Activated CD4-positive, alpha-beta T cell treated with anti-CD3 and anti-CD28 coated beads, Interleukin-2, amount 50 U/mL, for 48 hours (primary cell): ENCODE data around the gene MAGI2.
"Not testable (repeated sequence)": the region's sequence is repeated elsewhere in the genome, so short reads cannot be mapped to it uniquely, and the experiment has no call there.

Source experiments
- DNase-seq, 2 experiments: peaks; one replicate each; pipeline ENCODE4 v3.0.0-alpha.2; 2020

Gene MAGI2

DNA sequence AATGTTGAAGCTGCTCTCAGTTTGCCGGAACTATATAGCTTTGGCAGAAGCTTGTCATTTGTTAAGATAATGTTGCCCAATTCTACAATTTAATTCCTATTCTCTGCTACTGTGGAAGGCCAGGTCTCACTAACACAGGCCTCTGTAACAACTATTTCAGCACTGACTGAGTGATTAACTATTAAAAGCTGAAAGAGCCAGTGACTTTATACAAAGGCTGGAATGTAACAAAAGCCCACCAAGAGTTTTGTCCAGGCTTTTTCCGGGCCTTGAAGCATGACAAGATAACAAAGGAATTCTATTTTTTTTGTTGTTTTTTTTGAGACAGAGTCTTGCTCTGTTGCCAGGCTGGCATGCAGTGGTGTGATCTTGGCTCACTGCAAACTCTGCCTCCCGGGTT lies 859.3 kb downstream of the MAGI2 start:
- no peak for DNase-seq

GRCh38 chr7:78588393-78588792 lies 865.1 kb downstream of the MAGI2 start:
- no peak for DNase-seq

DNA sequence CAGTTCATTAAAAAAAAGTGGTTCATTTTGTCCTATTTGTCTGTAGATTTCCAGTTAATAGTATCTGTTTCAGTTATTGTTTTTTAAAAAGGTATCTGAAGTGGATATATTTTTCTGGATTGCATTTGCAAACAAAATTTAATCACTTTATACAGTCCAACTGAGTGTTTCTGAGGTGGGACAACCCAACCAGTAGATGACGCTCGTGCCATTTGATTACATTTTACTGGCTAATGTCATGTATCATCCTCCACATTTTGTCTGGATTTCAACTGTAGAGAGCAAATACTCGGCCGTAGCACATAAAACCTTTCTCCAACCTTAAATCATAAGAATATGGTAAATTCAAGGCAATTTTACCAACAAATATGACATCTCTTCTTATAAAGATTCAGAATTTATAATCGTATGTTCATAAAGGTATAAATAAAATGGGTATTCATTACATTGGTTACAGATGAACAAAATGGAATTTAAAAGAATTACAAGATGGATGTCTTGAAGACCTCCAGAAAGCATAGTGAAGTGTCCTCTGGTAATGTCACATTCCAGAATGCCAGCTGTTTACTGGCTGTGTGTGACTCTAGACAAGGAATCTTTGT lies 865.9 kb downstream of the MAGI2 start:
- DNase-seq, result no peak

DNA sequence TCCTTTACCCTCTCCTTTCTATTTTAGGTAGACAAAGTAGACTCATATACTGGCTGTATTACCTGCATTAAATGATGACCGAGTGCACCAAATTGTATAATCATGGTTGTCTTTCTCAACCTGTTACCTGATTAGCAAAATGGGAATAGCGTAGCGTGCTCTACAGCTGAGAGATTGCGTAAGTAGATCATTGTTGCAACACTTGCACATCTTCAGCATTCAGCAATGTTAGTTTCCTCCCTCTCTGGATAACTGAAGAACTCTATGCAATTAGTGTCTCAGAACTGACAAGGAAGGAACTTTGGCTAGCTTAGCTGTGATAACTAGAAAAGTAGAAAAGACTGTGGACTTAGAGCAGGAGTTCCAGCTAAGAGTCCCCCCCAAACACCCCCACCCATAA lies 867.5 kb downstream of the MAGI2 start:
- no peak for DNase-seq

DNA sequence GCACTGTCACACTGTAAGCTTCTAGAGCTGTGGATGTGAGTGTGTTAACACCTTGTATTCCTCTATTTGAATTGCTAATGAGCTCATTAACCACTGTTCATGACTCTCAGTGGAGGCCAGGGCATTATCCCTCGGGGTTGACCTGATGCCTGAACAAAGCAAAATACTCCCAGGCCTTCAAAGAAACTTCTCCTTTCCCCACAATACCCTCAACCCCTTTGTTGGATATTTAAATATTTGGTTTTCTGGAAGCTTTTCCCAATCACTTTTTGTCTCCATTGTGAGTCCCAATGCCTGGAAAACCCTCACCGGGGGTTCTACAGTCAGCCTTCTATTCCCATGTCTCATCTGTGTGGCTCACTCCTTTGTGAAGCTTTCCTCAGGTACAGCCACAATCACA lies 874.8 kb downstream of the MAGI2 start:
- no peak for DNase-seq

DNA sequence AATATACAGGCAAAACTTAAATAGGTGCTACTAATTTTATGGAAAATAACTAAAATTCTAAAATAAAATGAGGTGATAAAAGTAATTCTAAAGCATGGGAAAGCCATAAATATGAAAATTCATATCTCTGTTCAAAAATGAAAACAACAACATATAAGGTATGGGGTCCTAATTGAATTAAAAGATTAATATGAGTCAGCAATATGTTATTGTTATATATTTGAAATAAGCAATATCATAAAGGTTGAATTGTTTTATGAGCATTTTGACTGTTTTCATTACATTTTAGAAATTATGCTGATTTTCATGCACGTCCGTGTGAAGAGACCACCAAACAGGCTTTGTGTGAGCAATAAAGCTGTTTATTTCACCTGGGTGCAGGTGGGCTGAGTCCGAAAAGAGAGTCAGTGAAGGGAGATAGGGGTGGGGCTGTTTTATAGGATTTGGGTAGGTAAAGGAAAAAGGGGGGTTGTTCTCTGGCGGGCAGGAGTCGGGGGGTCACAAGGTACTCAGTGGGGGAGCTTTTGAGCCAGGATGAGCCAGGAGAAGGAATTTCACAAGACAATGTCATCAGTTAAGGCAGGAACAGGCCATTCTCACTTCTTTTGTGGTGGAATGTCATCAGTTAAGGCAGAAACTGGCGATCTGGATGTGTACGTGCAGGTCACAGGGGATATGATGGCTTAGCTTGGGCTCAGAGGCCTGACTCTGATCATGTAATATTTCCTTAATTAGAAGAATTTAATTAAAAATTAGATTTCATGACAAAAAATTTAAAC lies 876.1 kb downstream of the MAGI2 start:
- not testable (repeated sequence) for DNase-seq

GRCh38 chr7:78576236-78576635 lies 877.2 kb downstream of the MAGI2 start:
- DNase-seq, result no peak

DNA sequence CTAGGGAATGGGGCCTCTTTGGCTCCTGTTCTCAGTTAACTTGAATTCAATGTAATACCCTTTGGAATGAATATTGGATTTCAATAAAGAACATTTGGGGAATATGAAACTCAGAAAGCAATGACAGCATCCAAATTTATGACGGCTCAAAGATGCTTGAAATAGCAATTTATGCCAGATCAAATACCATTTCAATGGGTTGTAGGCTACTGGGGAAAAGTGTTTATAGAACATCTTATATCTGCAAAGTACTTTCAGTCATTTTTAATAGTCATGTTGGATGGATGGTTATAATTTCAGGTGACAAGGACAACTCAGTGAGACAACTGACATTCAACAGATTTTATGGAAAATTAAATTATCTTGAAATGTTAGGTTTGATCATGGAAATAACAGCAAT lies 882.2 kb downstream of the MAGI2 start:
- no peak for DNase-seq

GRCh38 chr7:78568690-78569089 lies 884.8 kb downstream of the MAGI2 start:
- no peak for DNase-seq

DNA sequence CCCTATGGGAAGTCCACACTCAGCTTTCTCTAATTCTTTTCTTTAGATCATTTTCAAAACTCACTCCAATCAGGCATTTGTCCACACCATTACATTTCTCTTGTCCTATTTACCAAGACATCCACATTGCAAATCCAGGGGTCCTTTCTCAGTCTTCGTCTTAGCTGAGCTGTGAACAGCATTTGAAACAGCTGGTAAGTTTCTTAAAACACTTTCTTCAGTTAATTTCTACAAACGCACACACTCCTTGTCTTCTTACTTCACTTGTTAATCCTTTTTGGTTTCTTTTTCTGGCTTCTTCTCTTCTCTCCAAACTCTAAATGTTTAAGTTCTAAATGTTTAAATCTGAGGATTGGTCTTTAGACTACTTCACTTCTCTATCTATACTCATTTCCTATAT lies 885.6 kb downstream of the MAGI2 start:
- DNase-seq, result no peak

GRCh38 chr7:78565784-78566183 lies 887.7 kb downstream of the MAGI2 start:
- no peak for DNase-seq

GRCh38 chr7:78563191-78563590 lies 890.3 kb downstream of the MAGI2 start:
- no peak for DNase-seq

DNA sequence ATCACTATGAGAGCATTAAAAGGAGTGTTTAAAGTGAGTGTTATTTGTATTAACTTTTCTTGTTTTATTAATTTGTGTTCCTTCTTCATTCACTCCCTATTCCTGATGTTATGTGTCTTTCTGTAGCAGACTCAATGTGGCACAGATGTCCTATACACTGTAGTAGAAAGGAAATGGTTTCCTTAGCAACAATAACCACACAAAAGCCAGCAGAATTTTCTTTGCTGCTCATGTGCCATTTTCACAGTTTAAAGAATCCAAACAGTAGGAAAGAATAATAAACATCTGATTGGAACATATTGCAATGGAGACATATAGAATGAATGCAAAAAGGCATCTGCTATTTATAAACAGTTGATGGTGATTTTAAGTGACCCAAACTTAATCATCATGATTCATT lies 891.3 kb downstream of the MAGI2 start:
- no peak for DNase-seq

DNA sequence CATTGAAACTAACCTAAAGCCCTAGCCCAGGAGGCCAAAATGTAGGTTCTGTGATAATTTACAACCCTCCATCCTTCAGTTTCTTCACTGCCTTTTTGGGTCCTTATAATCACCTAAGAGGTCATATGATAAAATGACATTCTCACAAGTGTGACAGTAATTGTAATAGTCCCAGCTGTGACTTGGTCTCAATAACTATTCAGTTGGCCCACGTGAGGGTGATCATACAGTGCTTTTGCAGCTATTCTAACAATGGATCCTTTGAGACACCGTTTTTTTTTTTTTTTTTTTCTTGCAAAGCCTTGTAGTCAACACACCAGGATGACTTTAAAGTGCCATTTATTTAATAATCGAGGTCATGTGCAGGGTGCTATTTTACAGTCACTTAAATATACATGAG lies 894.9 kb downstream of the MAGI2 start:
- DNase-seq, result no peak

DNA sequence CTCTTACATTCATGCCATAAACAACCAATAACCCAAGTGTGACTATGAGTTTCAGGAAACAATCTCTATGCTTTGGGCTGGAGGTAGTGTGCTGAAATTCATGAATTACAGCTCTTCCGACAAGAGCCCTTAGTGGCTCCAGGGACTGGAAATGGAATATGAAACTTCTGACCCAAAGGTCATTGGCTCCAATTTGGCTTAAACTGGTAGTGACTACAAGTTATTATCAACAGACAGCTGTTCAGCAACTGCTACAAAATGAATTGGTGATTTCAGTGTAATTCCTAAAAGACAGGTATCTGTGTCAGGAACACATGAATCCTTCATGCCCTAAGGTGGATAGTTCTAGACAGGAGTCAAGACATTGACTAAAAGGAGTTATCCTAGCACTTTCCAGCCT lies 909.5 kb downstream of the MAGI2 start:
- DNase-seq, result no peak

DNA sequence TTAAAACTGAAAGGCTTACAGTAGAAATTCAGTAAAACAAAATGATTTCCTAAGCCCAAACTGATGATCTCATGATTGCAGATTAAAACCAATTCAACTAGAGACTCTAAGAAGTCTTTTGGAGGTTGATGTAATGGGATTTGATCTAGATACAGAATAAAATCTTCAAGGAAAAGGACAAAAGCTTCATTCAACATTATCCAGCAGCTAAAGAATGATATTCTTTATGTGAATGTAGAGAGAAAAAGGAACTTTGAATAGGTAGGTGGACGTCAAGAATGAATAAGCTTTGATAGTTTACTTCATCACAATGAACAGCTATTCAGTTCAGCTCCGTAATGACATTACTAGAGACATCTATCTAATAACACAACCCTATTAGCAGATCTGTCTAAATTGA lies 910.5 kb downstream of the MAGI2 start:
- no peak for DNase-seq

GRCh38 chr7:78542541-78542940 lies 910.9 kb downstream of the MAGI2 start:
- DNase-seq, result no peak

DNA sequence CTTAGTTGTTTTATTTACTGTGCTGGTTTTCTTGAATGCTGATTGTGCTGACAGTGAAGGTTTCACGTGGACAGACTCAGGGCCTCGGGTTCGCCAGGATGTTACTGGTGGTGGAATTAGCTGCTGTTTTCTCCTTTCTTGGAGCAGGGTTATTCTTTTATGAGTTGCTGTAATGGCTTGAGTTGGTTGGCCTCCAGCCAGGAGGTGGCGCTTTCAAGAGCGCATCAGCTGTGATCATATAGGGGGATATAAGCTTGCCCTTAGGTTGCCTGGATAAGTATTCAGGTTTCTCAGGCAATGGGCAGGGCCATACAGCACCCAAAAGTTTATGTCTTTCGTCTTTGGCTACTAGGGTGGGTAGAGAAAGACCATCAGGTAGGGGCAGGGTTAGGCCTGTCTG lies 913.6 kb downstream of the MAGI2 start:
- DNase-seq, result no peak

DNA sequence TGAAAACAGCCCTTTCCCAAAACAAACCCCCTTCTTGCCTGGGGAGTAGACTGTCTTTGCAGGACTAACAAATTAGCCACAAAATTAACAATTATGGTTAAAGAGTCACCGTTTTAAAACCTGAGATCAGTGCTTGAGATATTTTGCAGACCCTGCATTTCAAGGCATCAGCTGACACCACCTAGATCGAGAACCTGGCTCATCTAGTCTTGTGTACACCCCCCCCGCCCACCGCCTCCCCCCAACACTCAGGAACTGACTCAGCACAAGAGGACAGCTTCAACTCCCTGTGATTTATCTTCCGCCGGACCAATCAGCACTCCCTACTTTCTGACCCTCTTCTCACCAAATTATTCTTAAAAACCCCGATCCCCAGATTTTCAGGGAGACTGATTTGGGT lies 917.8 kb downstream of the MAGI2 start:
- DNase-seq, result no peak

- DNase-seq, result no peak
These were observed 923.1 kb downstream of the MAGI2 start for GRCh38 chr7:78530351-78530750.

DNA sequence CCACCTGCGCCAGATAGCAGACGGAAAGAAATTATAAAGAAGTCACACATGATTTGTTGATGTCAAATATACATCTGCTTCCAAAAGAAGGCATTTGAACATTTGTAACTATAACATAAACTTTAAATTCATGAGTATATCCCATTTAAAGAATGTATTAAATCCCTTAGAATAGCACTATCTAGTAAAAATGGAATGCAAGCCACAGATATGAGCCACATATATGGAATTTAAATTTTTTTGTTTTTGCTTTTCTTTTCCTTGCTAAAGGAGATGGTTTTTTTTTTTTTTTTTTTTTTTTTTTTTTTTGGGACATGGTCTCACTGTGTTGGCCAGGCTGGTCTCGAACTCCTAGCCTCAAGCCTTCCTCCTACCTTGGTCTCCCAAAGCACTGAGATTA lies 924.1 kb downstream of the MAGI2 start:
- DNase-seq, result no peak

DNA sequence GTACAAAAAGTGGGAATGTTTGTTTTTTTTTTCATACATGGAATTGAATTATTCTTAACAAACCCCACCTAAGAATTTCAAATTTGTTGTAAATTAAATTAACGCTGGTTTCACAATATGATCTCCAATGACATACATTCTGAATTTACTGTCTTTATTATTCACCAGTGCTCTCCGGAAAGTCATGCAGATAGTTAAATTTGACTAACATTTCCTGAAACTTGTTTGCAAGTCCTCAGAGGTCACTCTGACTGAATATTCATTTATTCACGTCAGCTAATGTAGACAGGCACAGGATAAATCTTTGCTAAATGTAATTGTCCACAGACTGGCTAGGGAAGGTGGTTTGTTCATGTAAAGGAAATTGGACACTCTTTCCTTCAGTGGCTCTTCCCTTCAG lies 924.5 kb downstream of the MAGI2 start:
- no peak for DNase-seq

DNA sequence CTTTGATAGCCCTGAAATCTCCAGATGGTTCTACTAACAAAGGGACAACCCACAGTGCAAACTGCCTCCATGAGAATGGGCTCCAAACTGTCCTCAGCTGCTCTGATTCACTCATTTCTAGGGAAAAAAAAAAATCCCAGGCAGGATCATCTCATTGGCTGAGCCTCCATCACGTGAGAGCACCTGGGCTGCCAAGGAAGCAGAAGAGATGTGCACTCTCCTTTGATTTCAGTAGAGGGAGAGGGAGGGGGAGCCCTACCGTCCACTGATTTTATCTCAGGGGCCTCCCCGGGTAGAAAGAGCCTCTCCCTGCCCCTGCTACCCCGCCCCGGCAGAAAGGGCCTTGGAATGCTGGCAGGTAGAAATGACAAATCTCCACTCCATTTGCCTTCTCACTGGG lies 929.5 kb downstream of the MAGI2 start:
- DNase-seq, result no peak

DNA sequence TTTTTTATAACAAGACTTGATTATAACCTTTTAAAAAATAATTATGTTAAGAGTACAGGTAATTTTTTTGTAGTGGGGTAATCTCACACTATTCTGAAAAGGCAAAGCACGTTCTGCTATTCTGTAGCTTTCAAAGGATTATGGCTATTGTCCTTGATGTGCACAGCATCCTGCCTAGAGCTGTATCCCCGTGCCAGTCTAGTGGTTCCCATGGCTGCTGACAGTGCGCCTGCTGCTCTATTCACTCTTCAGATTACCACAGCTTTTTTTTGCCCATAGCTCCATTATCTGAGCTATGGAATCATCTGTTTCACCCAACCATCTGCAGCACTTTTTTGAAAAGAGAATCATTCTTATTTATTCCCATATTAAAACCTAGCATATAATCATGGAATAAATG lies 931.5 kb downstream of the MAGI2 start:
- DNase-seq, result no peak

- DNase-seq, result no peak
These were observed 937.0 kb downstream of the MAGI2 start for GRCh38 chr7:78516450-78516849.
